Measurements from ENCODE around the gene LTO1. TPM values are rescaled to one million over a fixed set of nuclear protein-coding genes. Genes with fewer than 3 reads are reported as not detected.

Gene LTO1
- total RNA-seq, 1 experiment from 2014 or later, result 37.5 TPM

- Histone ChIP-seq H3K9ac (ENCODE audit: low read length) (peak overlapping the region; percentile 42), H3K4me2 (ENCODE audit: low read length) (peak overlapping the region; percentile 47), H3K36me3 (ENCODE audit: low read depth, low read length) (peaks cover 28% of the 10 kb centered on the region), H3K27me3 (ENCODE audit: low read length) (no peaks in the 10 kb centered on the region), H3F3A (ENCODE audit: low read length, unreplicated experiment) (peaks cover 34% of the 10 kb centered on the region), H3K4me1 (ENCODE audit: insufficient read depth, low read length) (peaks cover 49% of the 10 kb centered on the region), H3K9me3 (ENCODE audit: low read length) (no peaks in the 10 kb centered on the region), H2AFZ (ENCODE audit: low read length) (no peak overlapping the region), H3K4me3 (ENCODE audit: low read length) (no peak overlapping the region; the same call in 1 of the 2 replicates), H3K9me2 (replicated peaks; ENCODE audit: low read length) (no peaks in the 10 kb centered on the region), H4K20me1 (ENCODE audit: low read length) (peaks cover 24% of the 10 kb centered on the region), H3K79me2 (ENCODE audit: low read length) (peaks cover 4% of the 10 kb centered on the region; the same call in 1 of the 2 replicates), H3K27ac (ENCODE audit: low read length) (peak overlapping the region; percentile 87)
- TF ChIP-seq EZH2phosphoT487 (IDR thresholded peaks at IDR 0.05; ENCODE audit: borderline replicate concordance, low read length) (no peak), CTCF (conservative IDR thresholded peaks at IDR 0.05; ENCODE audit: low read depth, low read length) (no peak), EZH2 (IDR thresholded peaks at IDR 0.05; ENCODE audit: low read length, unreplicated experiment) (no peak)
- ATAC-seq (peak; percentile 1), DNase-seq (peak; percentile 46)
- ChIA-PET CTCF (no interaction called here), POLR2A (ENCODE audit: unreplicated experiment) (interaction anchor here (0.6 to 0.9 kb wide), 2 partner anchors 10 to 35 kb away, joined by 3 to 10 read pairs; no protein-coding TSS in a partner anchor)
- BruUV-seq (replicated peaks), result no TSS peak
- intact Hi-C loops (cut with micrococcal nuclease), result loop anchor here (2.0 kb wide), 1 partner anchor 15 kb away; no protein-coding TSS in a partner anchor
Measured at GRCh38 chr11:69655479-69656428, 19.4 kb downstream of the LTO1 start.

DNA sequence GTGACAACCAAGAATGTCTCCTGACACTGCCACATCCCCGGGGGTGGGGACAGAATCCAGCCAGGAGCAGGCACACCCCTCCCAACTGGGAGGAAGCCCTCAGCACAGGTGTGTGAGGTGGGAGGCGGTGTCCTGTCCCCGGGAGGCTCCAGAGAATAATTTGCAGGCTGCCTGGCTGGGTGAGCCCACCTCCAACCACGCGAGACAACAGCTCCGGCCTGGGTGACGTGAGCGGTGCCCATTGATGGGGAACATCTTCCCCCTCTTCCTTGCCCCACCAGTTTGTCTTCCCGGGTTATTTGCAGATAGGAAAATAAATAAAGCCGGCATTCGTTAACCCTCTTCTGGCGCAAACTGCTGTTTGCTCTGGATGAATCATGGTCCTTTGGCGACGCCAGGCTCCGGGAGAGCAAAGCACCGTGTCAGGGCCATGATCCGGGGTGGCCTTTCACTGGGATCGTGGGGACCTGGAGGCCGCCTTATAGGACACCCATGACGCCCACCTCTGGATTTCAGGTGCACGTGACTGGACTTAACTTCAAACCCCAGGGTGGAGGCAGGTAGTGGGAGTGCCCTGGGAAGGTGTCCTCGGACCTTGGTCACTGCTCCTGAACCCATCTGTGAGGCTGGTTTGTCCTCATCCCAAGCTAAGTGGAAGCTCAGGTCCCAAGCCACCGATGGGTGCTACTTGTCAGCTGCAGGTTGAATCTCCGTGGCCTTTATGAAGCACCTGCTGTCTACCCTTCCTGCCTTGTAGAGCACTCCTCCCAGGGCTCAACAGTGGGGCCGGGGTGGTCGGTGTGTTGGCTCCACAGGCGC lies 20.3 kb downstream of the LTO1 start:
- H2AFZ ChIP-seq (ENCODE audit: low read length), result no peak overlapping the region
- peak overlapping the region; percentile 48 for H3K4me2 ChIP-seq (ENCODE audit: low read length)
- H3K36me3 ChIP-seq (ENCODE audit: low read depth, low read length), result peaks cover 35% of the 10 kb centered on the region
- no TSS peak for BruUV-seq (replicated peaks)
- no peak for TF ChIP-seq CTCF (conservative IDR thresholded peaks at IDR 0.05; ENCODE audit: low read depth, low read length)
- TF ChIP-seq EZH2 (IDR thresholded peaks at IDR 0.05; ENCODE audit: low read length, unreplicated experiment), result no peak
- peak; percentile 95 for TF ChIP-seq EZH2phosphoT487 (IDR thresholded peaks at IDR 0.05; ENCODE audit: borderline replicate concordance, low read length)
- DNase-seq, result peak; percentile 97
- no peaks in the 10 kb centered on the region for H3K9me3 ChIP-seq (ENCODE audit: low read length)
- no peaks in the 10 kb centered on the region for H3K9me2 ChIP-seq (replicated peaks; ENCODE audit: low read length)
- H3K27ac ChIP-seq (ENCODE audit: low read length), result peak overlapping the region; percentile 87
- H3K4me3 ChIP-seq (ENCODE audit: low read length), result no peak overlapping the region; the same call in 1 of the 2 replicates
- ChIA-PET CTCF (no interaction called here), POLR2A (ENCODE audit: unreplicated experiment) (interaction anchor here (0.6 kb wide), 1 partner anchor 19 kb away, joined by 3 read pairs; no protein-coding TSS in a partner anchor)
- H3F3A ChIP-seq (ENCODE audit: low read length, unreplicated experiment), result peaks cover 34% of the 10 kb centered on the region
- H3K79me2 ChIP-seq (ENCODE audit: low read length), result peaks cover 11% of the 10 kb centered on the region; the same call in 1 of the 2 replicates
- intact Hi-C loops (cut with micrococcal nuclease), result loop anchor here (2.0 kb wide), 1 partner anchor 16 kb away; no protein-coding TSS in a partner anchor
- peak; percentile 62 for ATAC-seq
- H3K4me1 ChIP-seq (ENCODE audit: insufficient read depth, low read length), result peaks cover 55% of the 10 kb centered on the region
- H3K9ac ChIP-seq (ENCODE audit: low read length), result peak overlapping the region; percentile 50
- H3K27me3 ChIP-seq (ENCODE audit: low read length), result no peaks in the 10 kb centered on the region
- H4K20me1 ChIP-seq (ENCODE audit: low read length), result peaks cover 31% of the 10 kb centered on the region

Measured in PC-3 (cell line).